Cortex of kidney (tissue), 1 donor: ENCODE measurements around the gene NRXN3.

Experiments
- DNase-seq: peaks from one replicate; lab custom pipeline; 2025; lab: John Stamatoyannopoulos, UW

Gene NRXN3

GRCh38 chr14:78834766-78835451 is 664.7 kb downstream of the NRXN3 start:
- DNase-seq = no peak

DNA sequence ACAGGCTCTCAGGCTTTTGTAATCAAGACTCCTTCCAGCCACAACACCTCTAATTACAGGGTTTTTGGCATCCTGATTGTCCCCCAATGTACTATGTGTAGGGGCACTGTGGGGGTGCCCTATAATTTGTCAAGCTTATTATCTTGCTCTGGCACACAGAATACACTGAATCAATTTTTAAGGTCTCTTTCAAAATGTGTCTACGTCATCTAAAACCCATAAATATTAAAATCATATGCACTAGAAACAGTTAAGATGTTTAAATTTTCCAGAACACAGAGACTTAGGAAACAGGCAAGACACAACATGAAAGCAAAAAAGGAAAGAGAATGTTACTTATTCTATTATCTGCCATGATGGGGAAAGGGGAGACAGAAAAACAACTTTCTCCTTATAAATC is 665.7 kb downstream of the NRXN3 start:
- no peak for DNase-seq

GRCh38 chr14:78836777-78837176 is 666.6 kb downstream of the NRXN3 start:
- DNase-seq = no peak

DNA sequence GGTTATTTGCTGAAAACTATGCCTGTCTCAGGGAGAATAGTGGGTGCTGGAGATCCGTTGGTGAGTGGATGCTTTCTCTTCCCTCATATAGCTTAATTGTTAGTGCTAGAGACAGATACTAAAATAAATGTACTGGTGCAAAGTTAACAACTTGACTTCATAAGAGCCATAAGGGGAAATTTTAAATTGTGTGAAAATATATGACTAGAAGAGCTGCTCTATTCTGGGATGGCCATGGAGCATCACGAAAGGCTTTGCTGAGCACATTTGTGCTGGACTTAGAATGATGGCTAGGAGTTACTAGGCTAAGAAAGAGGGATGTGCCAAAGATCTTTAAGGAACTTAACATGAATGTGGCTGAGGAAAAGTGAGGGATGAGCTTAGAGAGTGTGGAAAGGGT is 668.8 kb downstream of the NRXN3 start:
- DNase-seq = no peak

DNA sequence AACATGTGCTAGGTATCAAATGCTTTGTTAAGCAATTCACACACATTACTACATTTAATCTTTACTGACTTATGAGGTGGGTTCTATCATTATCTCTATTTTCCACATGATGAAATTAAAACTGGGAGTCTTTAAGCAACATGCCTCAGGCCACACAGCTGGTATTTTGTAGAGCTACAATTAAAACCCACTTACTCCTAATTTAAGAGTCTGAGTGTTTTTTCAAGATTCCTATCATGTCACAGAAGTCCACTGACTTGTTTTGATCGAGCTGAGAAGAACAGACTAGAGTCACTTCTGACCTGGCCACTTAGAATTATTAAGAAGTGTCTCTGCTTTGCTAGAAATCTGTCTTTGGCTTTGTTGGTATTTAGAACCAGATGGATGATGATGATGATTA is 670.7 kb downstream of the NRXN3 start:
- DNase-seq = no peak

- DNase-seq = no peak
Observed at GRCh38 chr14:78847801-78848200, 677.6 kb downstream of the NRXN3 start.

- no peak for DNase-seq
Observed at GRCh38 chr14:78848234-78848820, 678.2 kb downstream of the NRXN3 start.

DNA sequence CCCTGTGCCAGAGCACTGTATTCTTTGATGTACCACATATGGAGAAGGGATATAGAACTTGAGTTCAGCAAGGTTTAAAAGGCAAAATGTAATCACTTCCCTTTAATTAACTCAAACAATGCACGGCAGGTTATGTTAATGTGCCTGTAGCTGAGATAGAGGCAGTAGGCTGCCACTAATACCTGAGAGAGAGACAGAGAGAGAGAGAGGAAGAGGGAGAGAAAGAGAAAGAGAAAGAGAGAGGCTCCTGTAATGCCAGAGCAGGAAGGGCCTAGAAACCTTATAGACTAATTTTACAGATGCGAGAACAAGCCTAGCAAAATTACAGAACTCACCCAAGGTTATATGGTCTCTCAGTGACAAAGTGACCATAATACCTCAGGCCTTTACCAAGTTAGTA is 679.8 kb downstream of the NRXN3 start:
- DNase-seq = no peak

- DNase-seq = no peak
Observed at GRCh38 chr14:78851189-78851588, 681.0 kb downstream of the NRXN3 start.

- DNase-seq = no peak
Observed at GRCh38 chr14:78852040-78852439, 681.9 kb downstream of the NRXN3 start.

DNA sequence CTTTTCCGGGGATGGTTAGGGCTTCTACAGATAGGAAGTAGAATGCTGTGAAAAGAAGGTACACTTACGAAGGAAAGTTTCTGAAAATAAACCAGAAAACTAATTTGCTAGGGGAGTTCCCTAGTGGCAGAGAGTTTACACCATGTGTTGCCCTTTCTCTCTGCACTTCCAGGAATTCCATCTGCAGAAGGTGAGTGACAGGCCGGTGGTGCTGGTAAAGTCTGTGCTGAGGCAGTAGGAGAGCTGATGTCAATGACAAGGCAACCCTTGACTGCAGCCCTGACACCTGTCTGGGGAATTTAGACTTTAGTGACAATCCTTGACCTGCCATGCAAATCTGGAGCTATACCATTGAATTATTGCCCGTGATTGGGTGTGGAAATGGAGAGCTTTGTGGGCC is 687.8 kb downstream of the NRXN3 start:
- no peak for DNase-seq

GRCh38 chr14:78863143-78863542 is 693.0 kb downstream of the NRXN3 start:
- no peak for DNase-seq

GRCh38 chr14:78872837-78873236 is 702.7 kb downstream of the NRXN3 start:
- DNase-seq = no peak

DNA sequence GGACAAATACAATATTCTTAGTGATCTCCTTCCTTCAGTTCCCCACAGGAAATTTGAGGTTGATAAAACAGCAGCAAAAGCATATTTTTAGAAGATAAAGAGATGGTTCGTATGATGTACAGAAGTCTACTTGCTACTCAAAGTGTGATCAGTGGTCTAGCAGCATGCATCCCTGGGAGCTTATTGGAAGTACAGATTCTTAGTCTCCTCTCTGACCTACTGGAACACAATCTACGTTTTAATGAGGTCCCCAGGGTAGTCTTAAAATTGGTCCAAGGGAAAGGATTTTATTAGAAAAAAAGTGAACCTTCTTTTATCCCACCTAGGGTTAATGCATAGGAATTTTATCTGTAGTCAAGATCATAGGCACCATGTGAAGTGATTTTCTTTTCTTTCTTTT is 703.4 kb downstream of the NRXN3 start:
- no peak for DNase-seq

DNA sequence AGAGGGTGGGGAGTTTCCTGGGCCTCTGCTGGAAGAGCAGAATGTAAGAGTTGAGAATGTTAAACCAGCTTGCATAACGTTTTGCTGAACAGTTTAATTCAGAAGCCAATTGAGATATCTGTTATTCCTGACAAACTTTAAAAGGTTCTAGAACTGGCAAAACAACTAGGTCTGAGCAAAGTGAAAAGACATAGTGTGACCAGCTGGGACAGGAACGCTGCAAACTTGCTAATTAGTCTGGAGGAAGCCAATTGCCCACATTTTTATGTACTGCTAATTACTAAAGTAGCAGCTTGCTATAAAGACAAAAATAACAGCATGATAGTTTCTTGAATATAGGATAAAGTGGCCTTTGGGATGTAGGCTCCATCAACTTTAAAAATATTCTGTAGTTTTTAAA is 704.9 kb downstream of the NRXN3 start:
- DNase-seq = no peak

DNA sequence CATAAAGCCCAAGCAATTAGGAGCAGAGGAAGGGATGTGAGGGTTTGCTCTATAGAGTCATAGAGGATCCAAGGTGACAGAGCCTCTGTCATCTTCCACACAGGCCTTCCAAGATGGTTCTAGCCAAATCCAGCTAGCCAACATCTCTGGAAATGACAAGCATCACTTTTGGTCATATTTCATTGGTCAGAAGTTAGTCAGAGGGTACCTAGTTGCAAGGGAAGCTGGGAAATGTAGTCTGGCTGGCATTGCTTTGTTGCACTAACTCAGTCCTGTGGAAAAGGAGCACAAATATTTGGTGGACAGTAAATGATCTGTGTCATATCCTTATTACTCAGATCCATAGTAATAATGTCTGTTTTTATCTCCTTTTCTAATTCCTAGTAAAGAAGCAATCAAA is 715.7 kb downstream of the NRXN3 start:
- no peak for DNase-seq

GRCh38 chr14:78897443-78897842 is 727.3 kb downstream of the NRXN3 start:
- no peak for DNase-seq

- DNase-seq = no peak
Observed at GRCh38 chr14:78902010-78902623, 731.9 kb downstream of the NRXN3 start.

DNA sequence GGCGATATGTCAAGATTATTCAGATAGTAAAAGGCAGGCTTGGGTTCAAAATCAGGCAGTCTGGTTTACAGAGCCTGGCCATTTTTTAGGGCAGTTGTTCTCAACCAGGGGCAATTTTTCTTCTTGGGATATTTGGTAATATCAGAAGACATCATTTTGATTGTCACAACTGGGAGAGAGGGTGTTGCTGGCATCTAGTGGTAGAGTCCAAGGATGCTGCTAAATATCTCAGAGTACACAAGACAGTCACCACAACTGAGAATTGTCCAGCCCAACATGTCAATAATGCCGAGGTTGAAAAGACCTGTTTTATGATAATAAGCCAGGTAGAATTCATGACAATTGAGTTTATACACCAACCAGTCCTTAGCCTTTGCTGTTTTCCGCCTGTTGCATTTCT is 733.9 kb downstream of the NRXN3 start:
- no peak for DNase-seq

DNA sequence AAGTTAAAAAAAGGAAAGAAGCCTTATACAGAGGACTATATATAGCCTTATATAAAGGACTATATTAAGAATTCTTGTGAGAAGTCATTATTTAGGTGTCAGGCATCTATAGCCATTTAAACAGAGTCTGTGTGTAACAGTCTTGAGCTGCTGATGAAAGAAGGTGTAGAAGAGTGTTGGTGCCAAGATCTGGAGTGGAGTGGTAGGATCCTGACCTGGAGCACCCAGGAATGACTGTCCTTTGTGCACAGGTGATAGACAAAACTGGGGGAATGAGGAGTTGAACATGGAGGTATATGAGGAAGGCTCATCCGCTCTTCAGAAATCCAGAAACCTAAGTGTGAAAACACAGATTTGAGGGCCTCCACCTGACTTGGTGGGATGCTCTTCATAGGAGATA is 747.3 kb downstream of the NRXN3 start:
- no peak for DNase-seq

GRCh38 chr14:78921856-78922255 is 751.7 kb downstream of the NRXN3 start:
- no peak for DNase-seq

DNA sequence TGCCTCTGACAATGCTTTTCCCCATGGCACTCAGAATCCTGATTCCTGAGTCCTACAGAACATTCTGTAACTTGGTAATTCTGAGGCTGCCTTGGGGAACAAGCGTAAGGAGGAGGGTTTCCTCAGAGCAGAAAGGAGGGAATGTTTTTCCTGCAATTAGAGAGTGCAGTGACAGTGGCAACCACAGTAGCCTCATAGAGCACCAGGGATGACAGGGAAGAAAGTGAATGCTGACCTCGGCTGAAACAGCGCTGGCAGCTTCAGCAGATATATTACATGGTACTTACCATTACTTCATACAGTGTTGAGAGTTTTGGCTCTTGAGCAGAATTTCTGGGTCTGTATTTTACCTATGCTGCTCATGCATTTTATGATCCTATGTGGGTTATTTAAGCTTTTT is 757.1 kb downstream of the NRXN3 start:
- no peak for DNase-seq

GRCh38 chr14:78933166-78933565 is 763.0 kb downstream of the NRXN3 start:
- no peak for DNase-seq
